B cell (primary cell): ENCODE measurements around the gene PTPRN2.

Source experiments
- CTCF ChIP-seq: fragments of 200-600 bp; IDR thresholded peaks from one replicate; pipeline ENCODE4 v1.8.0; 2022; ENCODE audit warnings: antibody characterized with exemption, mild to moderate bottlenecking
- EZH2 ChIP-seq: IDR thresholded peaks from 2 replicates; pipeline ENCODE4 v1.6.1; 2012; ENCODE audit warnings: borderline replicate concordance, low read depth, mild to moderate bottlenecking, moderate library complexity, low read length; ENCODE audit not compliant: insufficient read depth, poor library complexity, severe bottlenecking

GRCh38 chr7:157750291-157750690 is 837.3 kb downstream of the PTPRN2 start:
- TF ChIP-seq CTCF (no peak), EZH2 (no peak)
